Cardiac septum (tissue), 1 donor: ENCODE measurements around the gene OIP5. TPM values are rescaled to one million over a fixed set of nuclear protein-coding genes. Genes with fewer than 3 reads are reported as not detected.
"Not testable (repeated sequence)": the region's sequence is repeated elsewhere in the genome, so short reads cannot be mapped to it uniquely, and the experiment has no call there.

Source experiments
- DNase-seq: peaks from one replicate; pipeline ENCODE4 v3.0.0-alpha.2; 2020; ENCODE audit warnings: low spot score
- intact Hi-C: fragments of 100-400 bp; cut with DNase I; formaldehyde crosslinking; loops from one replicate; pipeline ENCODE4 v1.14.0; 2022
- total RNA-seq: library from RNA; stranded (reverse); fragmentation: NEBNext Ultra II Directional; extraction: Animal tissue kit (Norgen Biotek cat#: 25700); gene quantifications from one replicate; pipeline ENCODE4 v1.2.1, GENCODE V29; 2021
- donor health status: DM: no; HTN: no; CAD: no.

Gene OIP5
- total RNA-seq, 1 donor from 2014 or later = not detected

DNA sequence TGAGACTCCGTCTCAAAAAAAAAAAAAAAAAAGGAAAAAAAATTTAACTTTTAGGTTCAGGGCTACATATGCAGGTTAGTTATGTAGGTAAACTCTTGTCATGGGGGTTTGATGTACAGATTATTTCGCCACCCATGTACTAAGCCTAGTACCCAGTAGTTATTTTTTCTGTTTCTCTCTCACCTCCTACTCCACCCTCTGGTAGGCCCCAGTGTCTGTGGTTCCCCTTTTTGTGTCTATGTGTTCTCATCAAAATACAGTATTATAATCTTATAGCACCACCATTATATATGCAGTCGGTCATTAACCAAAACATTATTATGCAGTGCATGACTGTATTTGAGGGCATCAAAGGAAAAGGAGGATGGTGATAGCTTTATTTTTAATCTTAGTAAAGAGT is 54.1 kb downstream of the OIP5 start:
- DNase-seq = no peak
- intact Hi-C loops = no loop called here

DNA sequence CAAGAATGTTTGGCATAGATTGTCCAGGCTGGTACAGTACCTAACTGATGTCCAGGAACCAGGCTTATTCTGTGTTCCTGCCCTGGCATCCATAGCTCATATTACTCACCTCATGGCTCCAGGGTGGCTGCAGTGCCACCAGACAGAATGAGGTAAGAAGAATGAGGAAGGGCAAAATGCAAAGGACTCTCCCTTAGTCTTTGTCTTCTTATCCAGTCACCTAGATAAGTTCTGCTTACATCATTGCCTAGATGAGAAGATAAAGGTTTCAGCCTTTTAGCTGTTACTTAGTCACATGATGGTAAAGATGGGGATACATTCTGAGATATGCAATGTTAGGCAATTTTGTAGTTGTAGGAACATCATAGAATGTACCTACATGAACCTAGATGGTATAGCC is 55.6 kb downstream of the OIP5 start:
- no peak for DNase-seq
- intact Hi-C loops = no loop called here

- intact Hi-C loops = no loop called here
- DNase-seq = no peak
Measured at GRCh38 chr15:41269887-41270286, 62.5 kb downstream of the OIP5 start.

- intact Hi-C loops = no loop called here
- DNase-seq = no peak
Measured at GRCh38 chr15:41263891-41264351, 68.5 kb downstream of the OIP5 start.

GRCh38 chr15:41262571-41262970 is 69.8 kb downstream of the OIP5 start:
- intact Hi-C loops = no loop called here
- DNase-seq = no peak

- DNase-seq, intact Hi-C loops: not testable (repeated sequence)
Measured at GRCh38 chr15:41260924-41261323, 71.5 kb downstream of the OIP5 start.

DNA sequence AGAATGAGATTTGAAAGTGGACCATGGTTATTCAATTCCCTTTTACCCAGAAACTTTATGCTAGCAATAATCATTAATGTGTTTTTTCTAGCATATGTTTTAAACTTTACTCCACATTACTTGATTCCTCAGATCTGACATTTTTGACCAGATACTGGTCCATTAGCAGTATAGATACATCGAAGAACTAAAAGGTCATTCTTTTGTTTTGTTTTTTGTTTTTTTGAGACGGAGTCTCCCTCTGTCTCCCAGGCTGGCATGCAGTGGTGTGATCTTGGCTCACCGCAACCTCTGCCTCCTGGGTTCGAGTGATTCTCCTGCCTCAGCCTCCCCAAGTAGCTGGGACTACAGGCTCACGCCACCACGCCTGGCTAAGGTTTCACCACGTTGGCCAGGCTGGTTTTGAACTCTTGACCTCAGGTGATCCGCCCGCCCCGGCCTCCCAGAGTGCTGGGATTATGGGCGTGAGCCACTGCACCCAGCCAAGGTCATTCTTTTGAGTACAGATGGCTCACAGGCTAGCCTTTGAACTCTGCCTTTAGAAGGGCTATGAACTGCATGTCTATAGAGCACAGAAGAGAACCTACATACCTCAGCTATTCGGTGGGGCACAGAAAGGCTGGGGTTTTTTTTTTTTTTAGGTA is 72.7 kb downstream of the OIP5 start:
- intact Hi-C loops = no loop called here
- no peak for DNase-seq

Other genes starting within 250 kb of the OIP5 start
- gene INO80, start 216.3 kb downstream of the OIP5 start, total RNA-seq = 13.3 TPM
- not detected for gene EXD1, start 101.8 kb downstream of the OIP5 start, total RNA-seq
- gene CHP1, start 101.3 kb downstream of the OIP5 start, total RNA-seq = 104 TPM
- 1.1 TPM for gene NUSAP1, start 290 bp upstream of the OIP5 start, total RNA-seq
- gene NDUFAF1, start 69.9 kb upstream of the OIP5 start, total RNA-seq = 29.7 TPM
- 26.8 TPM for gene RTF1, start 84.5 kb upstream of the OIP5 start, total RNA-seq
- 1.0 TPM for gene ITPKA, start 161.3 kb upstream of the OIP5 start, total RNA-seq
- gene LTK, start 181.2 kb upstream of the OIP5 start, total RNA-seq = 0.65 TPM
- gene RPAP1, start 211.7 kb upstream of the OIP5 start, total RNA-seq = 18.5 TPM
- gene TYRO3, start 226.6 kb upstream of the OIP5 start, total RNA-seq = 3.6 TPM